ENCODE results near the gene COA7. TPM values are rescaled to one million over a fixed set of nuclear protein-coding genes. Genes with fewer than 3 reads are reported as not detected.

The COA7 gene
- total and polyA plus RNA-seq, 4 donors = 4.7 to 14.1 (median 8.7) TPM

DNA sequence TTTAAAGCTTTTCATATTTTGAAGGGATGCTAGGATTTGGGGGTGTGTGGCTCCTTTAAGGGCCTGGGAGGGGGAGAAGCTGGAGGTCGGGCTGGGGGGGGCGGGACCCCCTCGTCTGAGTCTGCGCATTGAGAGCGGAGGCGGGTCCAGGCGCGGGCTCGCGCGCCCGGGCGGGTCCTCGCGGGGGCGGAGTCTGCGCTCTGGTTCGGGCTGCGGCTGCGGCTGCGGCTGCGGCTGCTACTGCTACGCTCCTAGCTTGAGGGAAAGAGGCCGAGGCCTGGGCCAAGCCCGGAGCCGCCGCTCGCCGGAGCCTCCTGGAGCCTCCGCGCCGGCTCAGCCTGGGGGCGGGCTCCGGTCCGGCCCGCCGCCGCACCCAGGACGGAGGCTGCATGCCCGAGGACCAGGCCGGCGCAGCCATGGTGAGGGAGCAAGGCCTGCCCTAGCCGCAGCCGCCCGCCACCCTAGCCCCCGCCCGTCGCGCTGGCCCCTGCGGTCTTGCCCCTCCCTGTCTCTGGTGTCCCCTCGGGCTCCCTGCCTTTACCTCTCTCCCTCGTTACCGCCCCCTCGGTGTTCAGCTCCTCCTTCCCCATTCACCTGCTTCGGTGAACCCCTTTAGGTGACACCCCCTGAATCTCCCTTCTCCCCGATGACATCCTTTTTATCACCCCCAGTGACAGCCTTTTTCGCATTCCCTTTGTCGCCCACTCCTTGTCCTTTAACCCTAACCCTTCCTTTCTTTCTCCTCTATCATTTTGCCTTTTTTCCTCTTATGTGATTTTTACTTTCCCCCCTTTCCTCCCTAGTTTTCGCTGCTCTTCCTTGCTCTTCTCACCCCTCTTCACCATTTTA is 28.3 kb upstream of the COA7 start, which contains the start of gene ZYG11B:
TSS of gene ZYG11B (plus strand) at position 189 of the 849 bp plus-strand sequence. CDS start at position 390, 201 bp downstream.
- H3K27ac ChIP-seq (ENCODE audit: low read depth in 1 of 2, low read length in 2 of 2) = peak within 1 kb of the TSS; percentile 74 to 86
- peak within 1 kb of the TSS; percentile 81 to 96 (median 84) for H3K4me3 ChIP-seq (ENCODE audit: low read depth in 1 of 3, low read length in 3 of 3)
- peak; percentile 94 for DNase-seq (ENCODE audit: low spot score)
- no peak for TF ChIP-seq CTCF (IDR thresholded peaks at IDR 0.05; ENCODE audit: low read depth, low read length, missing input control)
- no peak for TF ChIP-seq YY1 (IDR thresholded peaks at IDR 0.05)
- no peak for TF ChIP-seq REST (IDR thresholded peaks at IDR 0.05)
- TF ChIP-seq HNF4A (conservative IDR thresholded peaks at IDR 0.05) = no peak
- TF ChIP-seq TAF1 (conservative IDR thresholded peaks at IDR 0.05) = no peak
- no peak for TF ChIP-seq RXRA (IDR thresholded peaks at IDR 0.05)
- TF ChIP-seq GABPA (IDR thresholded peaks at IDR 0.05 in 1 of 2, conservative IDR thresholded peaks at IDR 0.05 in 1 of 2) = no peak
- TF ChIP-seq HNF4G (IDR thresholded peaks at IDR 0.05) = no peak
- TF ChIP-seq EGR1 (IDR thresholded peaks at IDR 0.05; ENCODE audit: low read depth in 2 of 2) = no peak
- TF ChIP-seq NR2F2 (IDR thresholded peaks at IDR 0.05) = no peak
- no peak for TF ChIP-seq FOXA1 (IDR thresholded peaks at IDR 0.05)
- no peak for TF ChIP-seq ATF3 (IDR thresholded peaks at IDR 0.05)
- whole genome bisulfite sequencing = under 1% methylated on average over 59 of the region's 59 CpGs
- H3K4me1 ChIP-seq (ENCODE audit: control insufficient read depth in 4 of 4, insufficient read depth in 4 of 4, low read length in 3 of 4) = peaks cover 7 to 21% (median 16%) of the 10 kb centered on the region in 4 donors
- peaks cover 0 to 2% (median 0%) of the 10 kb centered on the region in 4 donors for H3K36me3 ChIP-seq (ENCODE audit: control insufficient read depth in 4 of 4, insufficient read depth in 3 of 4, low read depth in 1 of 4, low read length in 3 of 4)
- no peaks in the 10 kb centered on the region for H3K27me3 ChIP-seq (ENCODE audit: control insufficient read depth in 4 of 4, insufficient read depth in 4 of 4, low read length in 3 of 4)
- H3K9me3 ChIP-seq (ENCODE audit: control insufficient read depth in 4 of 4, low read length in 3 of 4) = no peaks in the 10 kb centered on the region
- peak within 1 kb of the TSS; percentile 66 to 86 for H3K9ac ChIP-seq (ENCODE audit: low read depth in 1 of 2, low read length in 2 of 2)

DNA sequence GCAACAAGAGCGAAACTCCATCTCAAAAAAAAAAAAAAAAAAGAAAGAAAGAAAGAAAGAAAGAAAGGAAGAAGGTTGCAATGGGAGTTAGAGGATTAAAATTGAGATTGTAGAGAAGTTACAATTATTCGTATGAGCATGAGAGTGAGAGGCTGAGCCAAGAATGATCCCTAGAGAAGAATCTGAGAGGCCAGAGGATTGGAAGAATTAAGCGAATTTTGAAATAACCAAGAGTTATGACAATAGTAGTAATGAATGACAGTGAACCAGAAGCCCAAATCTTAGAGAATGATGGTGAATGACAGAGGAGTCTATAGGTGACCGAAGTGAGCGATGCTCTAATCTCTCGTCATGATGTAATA is 27.7 kb upstream of the COA7 start:
- TF ChIP-seq MAX (IDR thresholded peaks at IDR 0.05) (peak; percentile 18), RAD21 (IDR thresholded peaks at IDR 0.05) (no peak)

More for the DNA sequence above, 27.7 kb upstream of the COA7 start:
- Histone ChIP-seq H3K4me1 (ENCODE audit: control insufficient read depth in 4 of 4, insufficient read depth in 4 of 4, low read length in 3 of 4) (peaks cover 7 to 21% (median 16%) of the 10 kb centered on the region in 4 donors), H3K9me3 (ENCODE audit: control insufficient read depth in 4 of 4, low read length in 3 of 4) (no peaks in the 10 kb centered on the region), H3K36me3 (ENCODE audit: control insufficient read depth in 4 of 4, insufficient read depth in 3 of 4, low read depth in 1 of 4, low read length in 3 of 4) (peaks cover 0 to 2% (median 0%) of the 10 kb centered on the region in 4 donors), H3K4me3 (ENCODE audit: low read depth in 1 of 3, low read length in 3 of 3) (peak overlapping the region in 2 of 3 donors; percentile 15 to 96), H3K27ac (ENCODE audit: low read depth in 1 of 2, low read length in 2 of 2) (no peak overlapping the region), H3K27me3 (ENCODE audit: control insufficient read depth in 4 of 4, insufficient read depth in 4 of 4, low read length in 3 of 4) (no peaks in the 10 kb centered on the region), H3K9ac (ENCODE audit: low read depth in 1 of 2, low read length in 2 of 2) (peak overlapping the region in 1 of 2 donors; percentile 49)
- 18% methylated on average over 6 of the region's 6 CpGs for WGBS
- no peak for DNase-seq (ENCODE audit: low spot score)
